Chondrocyte (in vitro differentiated cells): Measurements from ENCODE around the gene LRRC26. TPM values are rescaled to one million over a fixed set of nuclear protein-coding genes. Genes with fewer than 3 reads are reported as not detected.

Experiments
- DNase-seq: peaks from one replicate; pipeline ENCODE4 v3.0.0; 2021; ENCODE audit warnings: mixed read lengths, low spot score
- H3K27ac Mint-ChIP-seq: one replicate; pipeline ENCODE4 v1.8.0; 2021; ENCODE audit warnings: mild to moderate bottlenecking, moderate library complexity, mixed read lengths; ENCODE audit not compliant: unreplicated experiment
- H3K27me3 Mint-ChIP-seq: 2 replicates; pipeline ENCODE4 v1.8.0; 2021; ENCODE audit warnings: low read depth, mixed read lengths
- H3K36me3 Mint-ChIP-seq: 2 replicates; pipeline ENCODE4 v1.8.0; 2021; ENCODE audit warnings: low read depth, mixed read lengths
- H3K4me1 Mint-ChIP-seq: 2 replicates; pipeline ENCODE4 v1.8.0; 2021; ENCODE audit warnings: low read depth, mild to moderate bottlenecking, mixed read lengths
- H3K4me3 Mint-ChIP-seq: one replicate; pipeline ENCODE4 v1.8.0; 2021; ENCODE audit warnings: mild to moderate bottlenecking, moderate library complexity, mixed read lengths; ENCODE audit not compliant: unreplicated experiment
- H3K9me3 Mint-ChIP-seq: 2 replicates; pipeline ENCODE4 v1.8.0; 2021; ENCODE audit warnings: low read depth, mixed read lengths
- total RNA-seq: library from RNA; stranded (reverse); gene quantifications from 3 replicates; pipeline ENCODE4 v1.2.1, GENCODE V29; 2021
- TF ChIP-seq, protein P1 (sequence below): fragments of 200-600 bp; sonication (generic); IDR thresholded peaks from 2 replicates; pipeline ENCODE4 v1.5.0; 2021; ENCODE audit warnings: antibody characterized with exemption, mild to moderate bottlenecking, moderate library complexity

LRRC26 gene
- total RNA-seq, 1 donor from 2014 or later, result not detected

GRCh38 chr9:137215196-137215986 lies 45.5 kb upstream of the LRRC26 start:
- no peak overlapping the region for H3K4me3 Mint-ChIP-seq
- no peak overlapping the region for H3K27ac Mint-ChIP-seq
- H3K9me3 Mint-ChIP-seq, result no peaks in the 10 kb centered on the region
- H3K36me3 Mint-ChIP-seq, result peaks cover 2% of the 10 kb centered on the region
- TF ChIP-seq, protein P1, sequence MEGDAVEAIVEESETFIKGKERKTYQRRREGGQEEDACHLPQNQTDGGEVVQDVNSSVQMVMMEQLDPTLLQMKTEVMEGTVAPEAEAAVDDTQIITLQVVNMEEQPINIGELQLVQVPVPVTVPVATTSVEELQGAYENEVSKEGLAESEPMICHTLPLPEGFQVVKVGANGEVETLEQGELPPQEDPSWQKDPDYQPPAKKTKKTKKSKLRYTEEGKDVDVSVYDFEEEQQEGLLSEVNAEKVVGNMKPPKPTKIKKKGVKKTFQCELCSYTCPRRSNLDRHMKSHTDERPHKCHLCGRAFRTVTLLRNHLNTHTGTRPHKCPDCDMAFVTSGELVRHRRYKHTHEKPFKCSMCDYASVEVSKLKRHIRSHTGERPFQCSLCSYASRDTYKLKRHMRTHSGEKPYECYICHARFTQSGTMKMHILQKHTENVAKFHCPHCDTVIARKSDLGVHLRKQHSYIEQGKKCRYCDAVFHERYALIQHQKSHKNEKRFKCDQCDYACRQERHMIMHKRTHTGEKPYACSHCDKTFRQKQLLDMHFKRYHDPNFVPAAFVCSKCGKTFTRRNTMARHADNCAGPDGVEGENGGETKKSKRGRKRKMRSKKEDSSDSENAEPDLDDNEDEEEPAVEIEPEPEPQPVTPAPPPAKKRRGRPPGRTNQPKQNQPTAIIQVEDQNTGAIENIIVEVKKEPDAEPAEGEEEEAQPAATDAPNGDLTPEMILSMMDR, result no peak
- no peaks in the 10 kb centered on the region for H3K27me3 Mint-ChIP-seq
- DNase-seq, result no peak
- peaks cover 7% of the 10 kb centered on the region for H3K4me1 Mint-ChIP-seq

DNA sequence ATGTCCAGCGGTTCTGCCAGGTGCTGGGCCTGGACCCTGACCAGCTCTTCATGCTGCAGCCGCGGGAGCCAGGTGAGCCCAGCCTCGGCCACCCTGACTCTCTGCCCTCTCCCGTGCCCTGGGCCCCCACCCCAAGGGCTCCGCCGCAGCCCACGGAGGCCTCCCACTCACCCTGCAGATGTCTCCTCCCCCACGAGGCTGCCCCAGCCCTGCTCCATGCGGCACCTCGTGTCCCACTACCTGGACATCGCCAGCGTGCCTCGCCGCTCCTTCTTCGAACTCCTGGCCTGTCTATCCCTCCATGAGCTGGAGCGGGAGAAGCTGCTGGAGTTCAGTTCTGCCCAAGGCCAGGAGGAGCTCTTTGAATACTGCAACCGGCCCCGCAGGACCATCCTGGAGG lies 44.8 kb upstream of the LRRC26 start:
- peaks cover 7% of the 10 kb centered on the region for H3K4me1 Mint-ChIP-seq
- H3K36me3 Mint-ChIP-seq, result peaks cover 2% of the 10 kb centered on the region
- H3K9me3 Mint-ChIP-seq, result no peaks in the 10 kb centered on the region
- H3K4me3 Mint-ChIP-seq, result no peak overlapping the region
- H3K27me3 Mint-ChIP-seq, result no peaks in the 10 kb centered on the region
- no peak overlapping the region for H3K27ac Mint-ChIP-seq
- DNase-seq, result no peak
- TF ChIP-seq, protein P1, result no peak

GRCh38 chr9:137213160-137214060 lies 43.6 kb upstream of the LRRC26 start:
- TF ChIP-seq, protein P1, result peak; percentile 48

GRCh38 chr9:137212520-137212919 lies 42.7 kb upstream of the LRRC26 start:
- no peaks in the 10 kb centered on the region for H3K27me3 Mint-ChIP-seq
- TF ChIP-seq, protein P1, result peak; percentile 11
- no peak for DNase-seq
- peaks cover 2% of the 10 kb centered on the region for H3K4me1 Mint-ChIP-seq
- H3K9me3 Mint-ChIP-seq, result no peaks in the 10 kb centered on the region
- peaks cover 5% of the 10 kb centered on the region for H3K36me3 Mint-ChIP-seq
- no peak overlapping the region for H3K4me3 Mint-ChIP-seq
- H3K27ac Mint-ChIP-seq, result no peak overlapping the region

More at GRCh38 chr9:137213160-137214060, 43.6 kb upstream of the LRRC26 start:
- Mint-ChIP-seq H3K36me3 (peaks cover 4% of the 10 kb centered on the region), H3K4me1 (peaks cover under 1% of the 10 kb centered on the region), H3K27me3 (no peaks in the 10 kb centered on the region), H3K9me3 (no peaks in the 10 kb centered on the region), H3K4me3 (no peak overlapping the region), H3K27ac (no peak overlapping the region)
- no peak for DNase-seq

GRCh38 chr9:137211532-137211931 lies 41.7 kb upstream of the LRRC26 start:
- TF ChIP-seq, protein P1, result no peak
- no peak for DNase-seq
- no peaks in the 10 kb centered on the region for H3K9me3 Mint-ChIP-seq
- peaks cover 6% of the 10 kb centered on the region for H3K36me3 Mint-ChIP-seq
- no peaks in the 10 kb centered on the region for H3K27me3 Mint-ChIP-seq
- no peak overlapping the region for H3K27ac Mint-ChIP-seq
- H3K4me3 Mint-ChIP-seq, result no peak overlapping the region
- H3K4me1 Mint-ChIP-seq, result peaks cover 12% of the 10 kb centered on the region
